SK-N-SH (cell line): Measurements from ENCODE around the gene ELMO2.

Source experiments
- CTCF ChIP-seq: fragments of 200-600 bp; sonication (generic); IDR thresholded peaks from 2 replicates; pipeline ENCODE4 v1.6.1; 2017; ENCODE audit warnings: antibody characterized with exemption, mild to moderate bottlenecking, moderate library complexity
- ELF1 ChIP-seq: IDR thresholded peaks from 2 replicates; pipeline ENCODE4 v1.4.0; 2012
- EZH2phosphoT487 ChIP-seq: fragments of 200-600 bp; sonication (generic); IDR thresholded peaks from 2 replicates; pipeline ENCODE4 v1.6.1; 2017; ENCODE audit warnings: low read depth, mixed run types, mild to moderate bottlenecking, antibody characterized with exemption, moderate library complexity, borderline replicate concordance
- FOXM1 ChIP-seq: IDR thresholded peaks from 2 replicates; pipeline ENCODE4 v1.4.0; 2012; ENCODE audit warnings: low read depth, mild to moderate bottlenecking
- IRF3 ChIP-seq: fragments of 150-350 bp; IDR thresholded peaks from 2 replicates; pipeline ENCODE4 v1.6.1; 2016; ENCODE audit warnings: mild to moderate bottlenecking, low read depth, low read length
- JUND ChIP-seq: IDR thresholded peaks from 2 replicates; pipeline ENCODE4 v1.4.0; 2012
- NFIC ChIP-seq: IDR thresholded peaks from 2 replicates; pipeline ENCODE4 v1.4.0; 2012; ENCODE audit warnings: borderline replicate concordance
- POLR2AphosphoS5 ChIP-seq: IDR thresholded peaks from 2 replicates; pipeline ENCODE4 v1.6.1; 2012; ENCODE audit warnings: low read depth, low read length
- RFX5 ChIP-seq: IDR thresholded peaks from 2 replicates; pipeline ENCODE4 v1.6.1; 2012; ENCODE audit warnings: mild to moderate bottlenecking, improper control_type of control experiment, low read length
- TAF1 ChIP-seq: IDR thresholded peaks from 2 replicates; pipeline ENCODE4 v1.6.1; 2012; ENCODE audit warnings: low read depth, mild to moderate bottlenecking, low read length, moderate library complexity, borderline replicate concordance
- TCF12 ChIP-seq: IDR thresholded peaks from 2 replicates; pipeline ENCODE4 v1.4.0; 2012
- TEAD4 ChIP-seq: IDR thresholded peaks from 2 replicates; pipeline ENCODE4 v1.4.0; 2012; ENCODE audit warnings: mild to moderate bottlenecking, borderline replicate concordance; ENCODE audit not compliant: insufficient read depth
- YY1 ChIP-seq: IDR thresholded peaks from 2 replicates; pipeline ENCODE4 v1.4.0; 2012; ENCODE audit warnings: low read depth, mild to moderate bottlenecking
- TF ChIP-seq, protein P1 (sequence below): IDR thresholded peaks from 2 replicates; pipeline ENCODE4 v1.6.1; 2012; ENCODE audit warnings: mild to moderate bottlenecking, low read depth, low read length, moderate library complexity

DNA sequence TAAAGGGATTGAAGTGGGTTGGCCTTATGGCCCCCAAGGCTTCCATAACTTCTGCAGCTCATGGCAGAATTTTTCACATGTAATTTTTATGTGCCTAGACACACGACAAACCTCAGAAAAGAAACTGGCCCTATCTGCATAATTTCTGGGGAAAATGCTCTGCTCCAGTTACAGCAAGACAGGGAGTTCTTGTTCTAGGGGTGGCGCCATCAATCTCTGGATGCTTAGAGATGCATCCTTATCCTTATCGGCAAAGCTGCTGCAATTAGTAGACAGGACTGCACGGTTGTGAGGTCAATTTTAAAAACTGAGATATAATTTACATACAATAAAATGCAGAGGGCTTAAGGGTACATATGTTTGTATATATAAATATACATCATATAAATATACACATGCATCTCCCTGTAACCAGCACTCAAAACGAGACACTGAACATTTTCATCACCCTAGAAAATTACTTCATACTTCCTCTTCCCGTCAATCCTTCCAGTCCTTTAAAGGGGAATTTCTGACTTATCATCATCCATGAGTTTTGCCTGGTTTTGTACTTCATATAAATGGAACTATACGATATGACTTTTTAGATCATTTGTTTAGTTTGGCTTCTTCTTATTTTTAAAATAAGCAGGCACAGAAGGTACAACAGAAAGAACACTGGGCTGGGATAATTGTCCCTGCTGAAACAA is 10.2 kb downstream of the ELMO2 start:
- TF ChIP-seq POLR2AphosphoS5 (no peak), ELF1 (no peak), JUND (no peak), YY1 (no peak), TAF1 (no peak), CTCF (no peak), NFIC (no peak), IRF3 (no peak), TCF12 (no peak), TEAD4 (no peak), RFX5 (no peak), EZH2phosphoT487 (no peak), FOXM1 (no peak)
- TF ChIP-seq, protein P1, sequence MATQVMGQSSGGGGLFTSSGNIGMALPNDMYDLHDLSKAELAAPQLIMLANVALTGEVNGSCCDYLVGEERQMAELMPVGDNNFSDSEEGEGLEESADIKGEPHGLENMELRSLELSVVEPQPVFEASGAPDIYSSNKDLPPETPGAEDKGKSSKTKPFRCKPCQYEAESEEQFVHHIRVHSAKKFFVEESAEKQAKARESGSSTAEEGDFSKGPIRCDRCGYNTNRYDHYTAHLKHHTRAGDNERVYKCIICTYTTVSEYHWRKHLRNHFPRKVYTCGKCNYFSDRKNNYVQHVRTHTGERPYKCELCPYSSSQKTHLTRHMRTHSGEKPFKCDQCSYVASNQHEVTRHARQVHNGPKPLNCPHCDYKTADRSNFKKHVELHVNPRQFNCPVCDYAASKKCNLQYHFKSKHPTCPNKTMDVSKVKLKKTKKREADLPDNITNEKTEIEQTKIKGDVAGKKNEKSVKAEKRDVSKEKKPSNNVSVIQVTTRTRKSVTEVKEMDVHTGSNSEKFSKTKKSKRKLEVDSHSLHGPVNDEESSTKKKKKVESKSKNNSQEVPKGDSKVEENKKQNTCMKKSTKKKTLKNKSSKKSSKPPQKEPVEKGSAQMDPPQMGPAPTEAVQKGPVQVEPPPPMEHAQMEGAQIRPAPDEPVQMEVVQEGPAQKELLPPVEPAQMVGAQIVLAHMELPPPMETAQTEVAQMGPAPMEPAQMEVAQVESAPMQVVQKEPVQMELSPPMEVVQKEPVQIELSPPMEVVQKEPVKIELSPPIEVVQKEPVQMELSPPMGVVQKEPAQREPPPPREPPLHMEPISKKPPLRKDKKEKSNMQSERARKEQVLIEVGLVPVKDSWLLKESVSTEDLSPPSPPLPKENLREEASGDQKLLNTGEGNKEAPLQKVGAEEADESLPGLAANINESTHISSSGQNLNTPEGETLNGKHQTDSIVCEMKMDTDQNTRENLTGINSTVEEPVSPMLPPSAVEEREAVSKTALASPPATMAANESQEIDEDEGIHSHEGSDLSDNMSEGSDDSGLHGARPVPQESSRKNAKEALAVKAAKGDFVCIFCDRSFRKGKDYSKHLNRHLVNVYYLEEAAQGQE, result no peak
